T-helper 1 cell treated with Interleukin-12 subunit alpha and Interleukin-12 subunit beta and Interleukin-4 antibody, amounts not matched to agents 30 μg/mL and 1 μg/mL, for 36 hours (primary cell): ENCODE measurements around the gene KHNYN.
A peak's percentile ranks its signal among the peaks of the same experiment; 100 is the strongest.
"Not testable (repeated sequence)": the region's sequence is repeated elsewhere in the genome, so short reads cannot be mapped to it uniquely, and the experiment has no call there.

Source experiments
- H3K27ac Mint-ChIP-seq: one replicate; pipeline ENCODE4 v1.8.0; 2021; ENCODE audit warnings: mild to moderate bottlenecking, mixed read lengths
- H3K27me3 Mint-ChIP-seq: one replicate; pipeline ENCODE4 v1.8.0; 2021; ENCODE audit warnings: low read depth, mixed read lengths
- H3K36me3 Mint-ChIP-seq: one replicate; pipeline ENCODE4 v1.8.0; 2021; ENCODE audit warnings: low read depth, mixed read lengths
- H3K4me1 Mint-ChIP-seq: one replicate; pipeline ENCODE4 v1.8.0; 2021; ENCODE audit warnings: low read depth, mixed read lengths
- H3K4me3 Mint-ChIP-seq: one replicate; pipeline ENCODE4 v1.8.0; 2021; ENCODE audit warnings: mild to moderate bottlenecking, moderate library complexity, mixed read lengths
- H3K9me3 Mint-ChIP-seq: one replicate; pipeline ENCODE4 v1.8.0; 2021; ENCODE audit warnings: mixed read lengths

KHNYN gene

DNA sequence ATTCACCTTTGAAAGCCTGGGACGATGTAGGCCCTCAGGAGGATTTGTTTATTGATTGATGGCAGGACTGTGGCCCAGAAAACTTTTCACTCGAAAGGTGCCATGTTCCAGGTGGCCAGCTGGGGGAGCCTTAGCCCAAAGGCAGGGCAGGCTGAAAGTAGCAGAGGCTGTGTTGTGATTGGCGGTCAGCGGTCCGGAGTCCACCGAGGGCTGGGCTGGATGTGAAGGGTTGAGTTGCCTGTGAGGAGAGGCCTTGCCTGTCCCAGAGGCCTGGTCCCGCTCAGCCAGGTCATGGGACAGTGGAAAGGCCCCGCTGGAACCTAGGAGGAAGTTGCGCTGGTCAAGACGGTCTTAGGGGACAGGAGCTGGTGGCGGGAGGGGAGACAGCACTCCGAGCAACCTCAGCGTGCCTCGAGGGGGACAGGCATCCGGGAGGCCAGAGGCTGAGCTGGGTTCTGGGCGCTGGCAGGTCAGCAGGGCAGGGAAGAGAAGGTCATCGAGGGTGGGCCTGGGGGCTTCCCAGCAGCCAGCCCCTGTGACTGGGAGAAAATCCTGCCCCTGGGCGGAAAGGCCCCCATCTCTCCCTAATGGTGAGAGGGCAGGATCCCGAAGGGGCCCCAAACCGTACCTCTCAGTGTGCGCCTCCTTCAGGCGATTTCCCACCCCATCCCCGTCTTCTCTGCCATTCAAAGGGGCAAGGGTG is 52.0 kb downstream of the KHNYN start:
- Mint-ChIP-seq H3K27me3 (no peaks in the 10 kb centered on the region), H3K4me3 (peak overlapping the region; percentile 57), H3K36me3 (no peaks in the 10 kb centered on the region), H3K9me3 (peaks cover 6% of the 10 kb centered on the region), H3K4me1 (peaks cover 17% of the 10 kb centered on the region), H3K27ac (peak overlapping the region; percentile 52)

DNA sequence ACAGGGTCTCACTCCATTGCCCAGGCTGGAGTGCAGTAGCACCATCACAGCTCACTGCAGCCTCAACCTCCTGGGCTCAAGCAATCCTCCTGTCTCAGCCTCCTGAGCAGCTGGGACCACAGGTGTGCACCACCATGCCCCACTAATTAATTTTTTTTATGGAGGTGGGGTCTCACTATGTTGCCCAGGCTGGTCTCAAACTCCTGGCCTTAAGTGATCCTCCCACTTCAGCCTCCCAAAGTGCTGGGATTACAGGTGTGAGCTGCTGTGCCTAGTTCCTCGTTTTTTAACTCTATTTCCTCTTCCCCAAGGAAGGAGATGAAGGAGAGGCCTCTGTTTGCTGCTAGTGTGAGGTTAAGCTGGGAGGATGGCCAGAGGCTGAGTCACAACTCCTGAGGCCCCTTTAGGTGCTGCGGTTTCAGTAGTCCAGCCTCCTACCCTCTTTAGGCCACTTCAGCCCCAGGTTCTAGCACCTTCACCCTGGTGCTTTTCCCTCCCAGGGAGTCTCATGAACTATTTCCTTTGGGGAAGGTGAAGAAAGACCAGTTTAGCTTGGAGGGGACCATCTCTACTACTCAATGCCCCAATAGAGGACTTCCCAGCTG is 53.0 kb downstream of the KHNYN start:
- H3K27me3 Mint-ChIP-seq, H3K9me3 Mint-ChIP-seq, H3K27ac Mint-ChIP-seq, H3K36me3 Mint-ChIP-seq, H3K4me3 Mint-ChIP-seq: not testable (repeated sequence)
- H3K4me1 Mint-ChIP-seq, result peaks cover 17% of the 10 kb centered on the region

DNA sequence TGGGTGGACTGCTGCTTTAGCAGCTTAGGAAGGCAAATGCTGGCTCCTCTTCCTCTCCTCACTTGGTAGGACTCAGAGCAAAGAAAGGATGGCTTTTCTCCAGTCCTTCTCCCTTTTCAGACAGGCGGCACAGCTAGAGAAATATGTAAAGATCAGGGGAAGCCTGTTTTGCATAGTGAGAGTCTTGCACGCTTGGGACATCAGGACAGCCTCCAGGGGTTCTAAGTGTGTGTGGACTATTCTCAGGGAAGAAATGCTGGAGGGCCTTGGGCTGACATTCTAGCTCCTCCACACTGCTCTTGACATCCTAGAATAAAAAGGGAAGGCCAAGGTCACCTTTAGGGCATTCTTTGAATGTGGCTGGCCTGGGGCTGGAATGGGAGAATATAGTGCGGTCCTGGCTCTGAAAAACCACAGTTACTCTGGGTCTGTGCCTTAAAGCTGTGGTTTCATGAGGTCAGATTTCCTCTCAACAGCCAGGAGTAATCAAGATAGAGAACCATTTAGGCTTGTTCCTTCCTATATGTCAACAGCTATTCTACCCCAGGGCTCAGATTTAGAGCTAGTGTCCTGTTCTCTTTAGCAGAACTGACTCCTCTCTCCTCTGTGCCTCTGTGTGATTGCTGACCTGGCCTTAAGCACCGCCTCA is 54.0 kb downstream of the KHNYN start:
- Mint-ChIP-seq H3K27ac (no peak overlapping the region), H3K4me1 (peaks cover 17% of the 10 kb centered on the region), H3K36me3 (no peaks in the 10 kb centered on the region), H3K9me3 (peaks cover 5% of the 10 kb centered on the region), H3K27me3 (no peaks in the 10 kb centered on the region), H3K4me3 (peak overlapping the region; percentile 18)
